GM21526 (cell line): Measurements from ENCODE around the gene DERA.
"Not testable (repeated sequence)": the region's sequence is repeated elsewhere in the genome, so short reads cannot be mapped to it uniquely, and the experiment has no call there.

Experiments used
- ATAC-seq: cut with Tn5 transposase; IDR thresholded peaks from one replicate; pipeline ENCODE4 v1.9.1; 2021; ENCODE audit warnings: moderate library complexity; ENCODE audit not compliant: unreplicated experiment, low FRiP score

The DERA gene

DNA sequence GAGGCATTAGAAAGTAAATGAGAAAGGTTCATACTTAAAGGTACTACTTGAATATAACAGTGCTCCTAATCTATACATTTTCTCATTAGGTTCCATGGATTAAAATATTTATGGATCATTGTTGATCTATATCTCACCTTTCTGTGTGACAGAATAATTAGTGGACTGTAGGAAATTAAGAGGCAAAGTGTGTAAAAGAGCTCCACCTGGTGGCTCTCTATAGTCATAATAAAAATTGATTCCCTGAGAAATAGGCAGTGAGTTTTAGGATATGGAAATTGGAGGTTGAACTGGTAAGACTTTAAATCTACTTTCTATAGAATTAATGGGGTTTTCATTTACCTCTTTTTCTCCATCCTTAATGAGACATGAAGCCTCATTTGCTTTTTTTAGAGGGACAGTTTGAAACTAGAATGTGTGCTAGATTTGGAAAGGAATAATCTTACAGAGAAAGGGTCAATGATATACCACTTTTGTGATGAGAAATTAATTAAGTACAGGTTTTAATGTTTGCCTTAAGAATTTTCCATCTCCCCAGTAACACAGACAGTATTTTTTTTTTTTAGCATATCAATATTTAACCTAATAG is 11.8 kb upstream of the DERA start:
- ATAC-seq = no peak

DNA sequence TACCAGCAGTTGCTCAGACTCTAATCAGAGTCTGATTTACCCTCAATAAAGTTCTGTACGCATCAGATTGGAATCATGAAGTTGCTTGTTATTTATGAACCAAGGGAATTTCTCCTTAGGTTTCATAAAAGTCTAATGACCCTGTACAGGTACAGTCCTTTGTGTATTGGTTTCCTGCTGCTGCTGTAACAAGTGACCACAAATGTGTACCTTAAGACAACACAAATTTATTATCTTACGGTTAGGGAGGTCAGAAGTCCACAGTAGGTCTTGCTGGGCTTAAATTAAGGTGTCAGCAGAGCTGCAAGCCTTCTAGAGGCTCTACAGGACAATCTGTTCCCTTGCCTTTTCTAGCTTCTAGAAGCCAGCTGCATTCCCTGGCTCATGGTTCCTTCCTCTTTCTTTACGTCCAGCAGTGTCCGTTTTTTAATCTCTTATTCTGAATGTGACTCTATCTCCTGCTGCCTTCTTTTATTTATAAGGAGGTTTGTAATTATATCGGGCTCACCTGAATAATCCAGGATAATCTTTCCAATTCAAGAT is 6.7 kb upstream of the DERA start:
- no peak for ATAC-seq

DNA sequence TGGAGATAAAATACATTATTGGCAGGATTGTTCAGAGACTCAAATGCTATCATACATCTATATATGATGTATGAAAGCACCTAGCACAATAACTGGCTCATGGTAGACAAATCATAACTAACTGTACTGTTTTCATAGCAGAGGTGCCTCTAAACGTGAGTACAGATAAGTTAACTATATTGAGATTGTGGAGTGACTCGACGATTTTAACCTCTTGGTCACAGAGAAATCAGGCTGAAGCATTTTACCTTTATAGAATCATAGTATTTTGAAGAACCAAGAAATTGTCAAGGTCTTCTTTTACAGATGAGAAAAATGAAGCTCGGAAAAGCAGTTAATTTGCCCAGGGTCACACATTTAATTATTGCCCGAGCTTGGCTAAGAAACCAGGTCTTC is 666 bp upstream of the DERA start:
- ATAC-seq = no peak

DNA sequence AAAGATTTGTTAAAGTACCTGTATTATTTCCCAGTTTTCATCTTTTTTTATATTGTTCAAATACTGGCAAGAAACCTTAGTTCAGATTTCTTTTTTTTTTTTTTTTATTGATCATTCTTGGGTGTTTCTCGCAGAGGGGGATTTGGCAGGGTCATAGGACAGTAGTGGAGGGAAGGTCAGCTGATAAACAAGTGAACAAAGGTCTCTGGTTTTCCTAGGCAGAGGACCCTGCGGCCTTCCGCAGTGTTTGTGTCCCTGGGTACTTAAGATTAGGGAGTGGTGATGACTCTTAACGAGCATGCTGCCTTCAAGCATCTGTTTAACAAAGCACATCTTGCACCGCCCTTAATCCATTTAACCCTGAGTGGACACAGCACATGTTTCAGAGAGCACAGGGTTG is 799 bp downstream of the DERA start:
- ATAC-seq = not testable (repeated sequence)

DNA sequence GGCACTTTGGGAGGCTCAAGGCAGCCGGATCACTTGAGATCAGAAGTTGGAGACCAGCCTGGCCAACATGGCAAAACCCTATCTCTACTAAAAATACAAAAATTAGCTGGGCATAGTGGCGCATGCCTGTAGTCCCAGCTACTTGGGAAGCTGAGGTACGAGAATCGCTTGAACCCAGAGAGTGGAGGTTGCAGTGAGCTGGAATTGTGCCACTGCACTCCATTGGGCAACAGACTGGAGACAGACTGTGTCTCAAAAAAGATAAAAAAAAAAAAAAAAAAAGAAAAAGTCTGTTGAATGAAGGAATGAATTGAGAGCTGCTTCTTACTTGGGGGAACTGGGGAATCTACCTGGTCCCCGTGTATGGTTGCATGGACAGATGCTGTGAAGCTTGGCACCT is 3.0 kb downstream of the DERA start:
- ATAC-seq = not testable (repeated sequence)

DNA sequence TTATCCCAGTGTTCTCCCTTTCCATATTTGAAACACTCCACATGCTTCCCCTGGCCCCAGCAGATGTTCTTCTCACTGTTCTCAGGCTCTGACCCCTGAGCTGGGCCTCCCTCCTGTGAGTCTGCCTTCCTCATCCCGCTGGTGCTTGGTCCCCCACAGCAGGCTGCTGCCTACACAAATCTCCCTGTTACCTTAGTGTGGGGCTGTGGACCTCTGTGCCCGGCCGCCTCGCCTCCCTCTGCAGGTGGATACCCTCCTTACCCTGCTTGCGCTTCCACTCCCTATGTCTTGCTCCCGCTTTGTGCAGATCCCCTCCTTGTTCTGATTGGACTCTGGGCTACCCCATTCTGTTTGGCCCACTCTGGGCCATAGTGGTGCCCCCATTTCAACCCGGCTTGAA is 6.9 kb downstream of the DERA start:
- no peak for ATAC-seq

DNA sequence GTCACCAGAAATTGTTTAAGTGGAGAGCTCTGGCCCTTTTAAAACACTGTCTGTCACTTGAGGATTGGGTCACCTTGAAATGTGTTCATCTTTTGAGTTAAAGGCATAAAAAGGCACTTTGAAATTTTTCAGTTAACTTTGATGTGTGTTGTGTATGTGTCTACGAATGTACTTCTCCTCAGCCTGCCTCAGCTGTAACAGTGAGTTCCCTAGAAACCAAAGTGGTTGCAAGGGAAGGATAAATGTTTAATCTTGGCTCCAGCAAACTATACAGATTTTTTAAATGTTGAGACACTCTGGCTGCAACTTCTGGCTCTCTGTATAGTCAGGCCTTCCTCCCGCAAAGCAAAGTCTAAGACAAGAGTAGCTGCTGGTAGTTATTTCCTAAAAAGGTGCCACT is 8.3 kb downstream of the DERA start:
- ATAC-seq = no peak

DNA sequence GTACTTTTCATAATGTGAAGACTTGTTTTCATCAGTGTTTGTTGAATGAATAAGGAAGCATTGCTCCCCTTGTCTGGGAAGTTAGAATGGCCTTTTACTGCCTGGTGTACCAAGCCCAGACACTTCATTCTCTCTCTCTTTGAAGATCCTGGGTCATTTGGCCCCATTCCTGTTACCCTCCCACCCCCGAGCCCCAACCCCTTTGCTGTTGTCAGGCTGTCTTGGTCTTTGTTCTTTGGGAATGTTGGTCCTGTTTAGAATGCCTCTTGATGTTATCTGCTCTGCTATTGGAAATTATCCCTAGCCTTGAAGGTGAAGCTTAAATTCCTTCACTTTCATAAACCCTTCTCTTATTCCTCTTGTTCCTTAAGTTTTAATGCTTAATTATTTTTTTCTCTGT is 13.8 kb downstream of the DERA start:
- ATAC-seq = no peak

DNA sequence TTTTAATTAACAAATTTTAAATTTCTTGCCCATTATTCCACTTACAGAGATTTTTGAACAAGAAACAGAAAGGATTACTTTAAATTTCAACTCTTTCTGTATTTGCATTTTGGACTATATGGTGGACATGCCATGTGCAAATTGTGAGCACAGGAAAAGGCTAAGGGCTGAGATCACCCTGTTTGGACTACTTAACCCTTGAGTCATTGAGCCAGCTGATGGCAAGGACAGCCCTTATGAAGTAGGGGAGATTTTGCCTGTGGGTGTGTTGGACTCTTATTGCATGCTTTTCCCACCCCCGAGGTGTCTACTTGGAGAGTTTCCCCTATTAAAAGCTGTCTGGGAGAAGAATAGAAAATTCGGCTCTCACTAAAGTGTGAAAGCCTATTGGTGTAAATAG is 17.2 kb downstream of the DERA start:
- no peak for ATAC-seq

DNA sequence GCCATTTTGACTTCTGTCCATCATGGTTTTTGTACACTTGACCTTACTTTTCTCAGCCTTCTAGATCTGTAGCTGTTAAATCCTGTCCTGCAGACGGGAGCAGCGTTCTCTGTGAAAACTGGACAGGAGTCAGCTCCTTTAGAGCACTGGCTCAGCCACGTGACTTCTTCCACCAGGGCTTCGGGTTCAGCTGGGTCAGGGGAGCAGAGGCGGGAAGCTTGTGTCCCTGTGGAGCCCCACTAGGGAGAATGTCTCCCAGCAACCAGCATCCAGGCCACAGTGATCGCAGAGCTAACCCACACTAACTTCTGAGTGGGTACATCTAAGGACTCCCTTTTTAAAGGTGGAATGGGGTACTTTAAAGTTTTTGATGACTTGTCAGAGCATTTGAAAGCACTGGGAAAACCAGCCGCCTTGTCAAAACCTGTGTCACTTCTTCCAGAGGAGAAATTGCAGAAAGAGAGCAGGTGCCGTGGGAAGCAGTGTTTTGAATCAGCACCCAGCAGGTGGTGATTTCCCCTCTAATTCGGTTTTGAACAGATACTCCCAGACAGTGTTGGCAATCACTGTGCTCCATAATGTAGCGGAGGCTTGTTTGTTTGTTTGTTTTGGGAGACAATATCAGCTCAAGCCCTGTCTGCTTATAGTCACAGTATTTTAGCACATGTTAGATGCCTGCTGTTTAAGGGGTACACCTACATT is 17.9 kb downstream of the DERA start:
- no peak for ATAC-seq

DNA sequence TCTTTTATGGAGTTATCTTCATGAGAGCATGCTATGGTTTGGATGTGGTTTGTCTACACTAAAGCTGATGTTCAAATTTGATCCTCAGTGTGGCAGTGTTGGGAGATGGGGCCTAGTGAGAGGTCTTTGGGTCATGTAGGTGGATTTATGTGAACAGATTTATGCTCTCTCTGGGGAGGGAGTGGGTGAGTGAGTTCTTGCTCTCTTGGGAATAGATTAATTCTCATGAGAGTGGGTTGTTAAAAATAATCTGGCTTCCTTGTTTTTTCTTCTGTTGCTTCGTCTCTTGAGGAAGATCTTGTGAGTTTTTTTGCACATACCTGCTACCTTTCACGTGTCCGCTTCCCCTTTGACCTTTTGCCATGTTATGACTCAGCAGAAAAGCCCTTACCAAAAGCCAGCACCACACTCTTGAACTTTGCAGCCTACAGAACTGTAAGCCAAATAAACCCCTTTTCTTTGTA is 20.5 kb downstream of the DERA start:
- ATAC-seq = no peak

DNA sequence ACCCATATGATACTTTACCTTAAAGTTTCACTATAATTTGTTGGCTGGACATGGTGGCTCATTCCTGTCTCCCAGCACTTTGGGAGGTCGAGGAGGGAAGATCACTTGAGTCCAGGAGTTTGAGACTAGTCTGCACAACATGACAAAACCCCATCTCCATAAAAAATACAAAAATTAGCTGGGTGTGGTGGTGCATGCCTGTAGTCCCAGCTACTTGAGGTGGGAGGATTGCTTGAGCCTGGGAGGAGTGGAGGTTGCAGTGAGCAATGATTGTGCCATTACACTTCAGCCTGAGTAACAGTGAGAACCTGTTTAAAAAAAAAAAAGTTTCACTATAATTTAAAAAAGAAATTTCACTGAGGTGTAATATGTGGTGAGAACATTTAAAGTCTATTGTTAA is 21.2 kb downstream of the DERA start:
- ATAC-seq = no peak

DNA sequence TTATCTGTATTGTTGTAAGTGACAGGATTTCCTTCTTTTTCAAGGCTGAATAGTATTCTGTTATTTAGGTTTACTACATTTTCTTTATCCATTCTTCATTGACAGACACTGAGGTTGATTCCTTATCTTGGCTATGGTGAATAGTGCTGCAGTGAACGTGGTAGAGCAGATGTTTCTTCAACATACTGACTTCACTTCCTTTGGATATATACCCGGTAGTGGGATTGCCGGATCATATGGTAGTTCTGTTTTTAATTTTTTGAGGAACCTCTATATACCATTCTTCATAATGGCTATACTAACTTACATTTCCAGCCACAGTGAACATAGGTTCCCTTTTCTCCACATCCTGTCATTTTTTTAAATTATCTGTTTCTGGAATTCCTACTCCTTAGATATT is 21.8 kb downstream of the DERA start:
- no peak for ATAC-seq

DNA sequence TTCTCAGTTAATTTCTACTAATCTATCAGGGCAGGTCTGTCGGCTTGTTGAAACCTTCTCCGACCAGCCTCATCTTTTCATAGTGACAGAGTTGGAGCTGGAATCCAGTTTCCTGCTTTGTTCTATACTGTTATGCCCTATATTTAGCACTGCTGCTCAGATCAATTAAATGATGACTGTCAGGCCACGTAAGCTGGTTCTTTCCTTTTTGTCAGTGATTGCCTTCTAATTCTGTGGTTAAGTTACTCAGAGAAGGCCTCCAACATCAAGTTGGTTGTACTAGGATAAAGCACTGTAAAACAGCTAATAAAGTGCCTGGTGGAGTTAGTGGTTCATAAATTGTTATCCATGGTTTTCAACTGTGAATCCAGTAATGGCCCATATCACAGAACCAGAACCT is 22.6 kb downstream of the DERA start:
- ATAC-seq = no peak

DNA sequence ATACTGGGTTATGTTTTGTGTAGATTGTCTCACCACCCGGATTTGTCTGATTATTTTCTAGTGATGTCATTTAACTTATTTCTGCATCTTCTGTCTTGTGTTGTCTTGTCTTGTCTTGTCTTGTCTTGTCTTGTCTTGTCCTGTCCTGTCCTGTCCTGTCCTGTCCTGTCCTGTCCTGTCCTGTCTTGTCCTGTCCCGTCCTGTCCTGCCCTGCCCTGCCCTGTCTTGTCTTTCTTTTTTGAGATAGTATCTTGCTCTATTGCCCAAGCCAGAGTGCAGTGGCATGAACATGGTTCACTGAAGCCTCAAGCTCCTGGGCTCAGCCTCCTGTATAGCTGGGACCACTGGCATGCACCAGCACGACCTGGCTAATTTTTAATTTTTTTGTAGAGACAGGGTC is 25.6 kb downstream of the DERA start:
- no peak for ATAC-seq

DNA sequence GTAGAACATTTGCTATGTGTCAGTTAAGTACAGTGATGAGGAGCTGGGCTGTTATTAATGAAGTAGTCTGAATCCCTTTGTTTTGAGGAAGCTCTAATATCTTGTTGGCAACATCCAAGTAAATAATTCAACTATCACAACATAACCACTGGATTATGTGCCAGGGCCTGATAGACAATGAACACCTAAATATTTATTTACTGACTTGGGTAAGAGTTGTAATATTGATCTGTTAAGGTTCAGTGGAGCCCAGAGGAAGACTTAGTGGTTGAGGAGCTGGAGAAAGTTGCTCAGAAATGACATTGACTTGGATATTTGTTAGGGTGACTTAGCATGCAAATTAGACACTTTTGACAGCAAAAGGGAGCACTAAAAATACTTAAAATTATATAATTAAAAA is 26.8 kb downstream of the DERA start:
- ATAC-seq = no peak

DNA sequence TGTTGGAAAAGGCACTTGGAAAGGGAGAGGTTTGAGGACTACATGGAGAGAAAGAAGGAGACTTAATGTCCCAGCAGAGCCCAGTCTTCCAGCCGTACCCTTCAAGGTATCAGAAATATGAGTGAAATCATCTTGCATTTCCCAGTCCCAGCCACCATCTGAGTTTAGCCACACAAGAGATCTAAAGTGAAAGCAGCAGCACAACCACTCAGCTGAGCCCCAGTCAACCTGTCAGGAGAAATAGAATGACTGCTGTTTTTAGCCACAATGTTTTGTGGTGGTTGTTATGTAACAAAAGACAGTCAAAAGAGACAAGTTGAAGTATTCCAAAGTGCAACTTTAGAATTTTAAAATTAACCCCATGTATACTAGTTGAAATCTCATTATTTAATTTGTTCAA is 28.0 kb downstream of the DERA start:
- ATAC-seq = no peak

DNA sequence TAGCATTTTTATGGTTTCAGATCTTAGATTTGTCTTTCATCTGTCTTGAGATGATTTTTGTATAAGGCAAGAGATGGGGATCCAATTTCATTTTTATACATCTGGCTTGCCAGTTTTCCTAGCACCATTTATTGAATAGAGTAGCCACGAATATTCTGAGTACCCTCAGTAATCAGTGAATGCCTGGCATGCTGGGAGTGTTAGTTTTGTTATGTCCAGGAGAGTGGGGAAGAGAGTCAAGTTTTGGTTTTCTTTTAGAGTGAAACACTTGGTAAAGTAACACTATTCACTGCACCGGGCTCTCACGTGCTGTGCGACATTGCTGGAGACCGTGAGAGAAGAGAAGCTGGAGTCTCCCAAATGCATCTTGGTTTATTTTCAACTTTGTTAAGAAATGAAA is 31.3 kb downstream of the DERA start:
- no peak for ATAC-seq

DNA sequence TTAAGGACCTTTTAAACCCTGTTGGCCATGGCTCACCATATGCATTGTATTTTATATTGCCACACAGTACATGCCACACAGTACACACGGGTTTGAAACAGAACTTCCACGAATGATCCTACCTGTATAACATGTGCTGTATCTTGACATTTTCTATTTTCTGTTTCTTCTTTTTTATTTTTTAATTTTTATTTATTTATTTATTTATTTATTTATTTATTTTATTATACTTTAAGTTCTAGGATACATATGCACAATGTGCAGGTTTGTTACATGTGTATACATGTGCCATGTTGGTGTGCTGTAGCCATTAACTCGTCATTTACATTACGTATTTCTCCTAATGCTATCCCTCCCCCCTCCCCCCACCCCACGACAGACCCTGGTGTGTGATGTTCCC is 32.4 kb downstream of the DERA start:
- not testable (repeated sequence) for ATAC-seq

DNA sequence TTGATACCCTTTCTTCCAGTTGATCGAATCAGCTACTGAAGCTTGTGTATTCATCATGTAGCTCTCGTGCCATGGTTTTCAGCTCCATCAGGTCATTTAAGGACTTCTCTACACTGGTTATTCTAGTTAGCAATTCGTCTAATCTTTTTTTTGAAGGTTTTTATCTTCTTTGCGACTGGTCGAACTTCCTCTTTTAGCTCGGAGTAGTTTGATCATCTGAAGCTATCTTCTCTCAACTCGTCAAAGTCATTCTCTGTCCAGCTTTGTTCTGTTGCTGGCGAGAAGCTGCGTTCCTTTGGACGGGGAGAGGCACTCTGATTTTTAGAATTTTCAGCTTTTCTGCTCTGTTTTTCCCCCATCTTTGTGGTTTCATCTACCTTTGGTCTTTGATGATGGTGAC is 37.3 kb downstream of the DERA start:
- ATAC-seq = not testable (repeated sequence)

DNA sequence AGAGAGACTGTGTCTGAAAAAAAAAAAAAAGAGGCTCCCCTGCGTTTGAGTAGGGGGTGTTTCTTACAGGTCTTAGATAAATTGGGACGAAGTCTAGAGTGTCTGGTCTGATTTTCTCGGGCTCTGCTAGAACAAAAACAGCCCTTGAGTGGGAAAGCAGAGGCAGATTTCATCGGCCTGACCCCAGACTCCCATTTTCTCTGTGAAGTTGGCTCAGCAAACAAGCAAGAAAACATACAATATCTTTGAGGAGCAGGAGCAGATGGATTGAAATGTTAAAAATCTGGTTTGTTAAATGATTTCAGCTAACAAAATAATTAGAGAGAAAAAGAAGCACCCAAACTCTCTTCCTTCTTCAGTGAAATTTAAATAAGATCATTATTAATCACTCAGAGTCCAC is 44.1 kb downstream of the DERA start:
- ATAC-seq = no peak

DNA sequence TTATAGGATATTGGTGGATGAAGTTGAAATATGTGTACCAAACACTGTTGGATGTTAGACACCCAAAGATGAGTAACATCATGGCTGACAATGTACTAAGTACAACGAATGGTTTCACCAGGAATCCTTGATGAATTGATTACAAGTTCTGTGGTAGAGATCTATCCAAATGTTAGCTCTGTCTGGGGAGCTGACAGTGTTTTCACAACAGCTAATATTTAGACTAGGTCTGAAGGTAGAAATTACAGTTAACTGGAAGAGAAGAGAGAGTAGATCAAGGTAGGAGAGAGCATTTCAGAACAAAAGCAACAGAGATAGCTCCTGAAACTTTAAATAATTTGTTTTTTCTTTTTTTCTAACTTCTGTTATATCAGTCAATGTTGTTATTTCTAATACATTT is 44.9 kb downstream of the DERA start:
- ATAC-seq = no peak
